Colonic mucosa (tissue), 4 donors: ENCODE results near the gene TLE6. TPM values are rescaled to one million over a fixed set of nuclear protein-coding genes. Genes with fewer than 3 reads are reported as not detected.
"Not testable (repeated sequence)": the region's sequence is repeated elsewhere in the genome, so short reads cannot be mapped to it uniquely, and the experiment has no call there.

Experiments used
- DNase-seq: peaks from one replicate; pipeline ENCODE4 v3.0.0-alpha.2; 2020
- H3K27ac ChIP-seq: fragments of 200-600 bp; one replicate; pipeline ENCODE4 v1.8.0; 2021
- H3K27me3 ChIP-seq: fragments of 200-600 bp; one replicate; pipeline ENCODE4 v1.8.0; 2021
- H3K36me3 ChIP-seq: fragments of 200-600 bp; one replicate; pipeline ENCODE4 v1.8.0; 2021
- H3K4me1 ChIP-seq: fragments of 200-600 bp; one replicate; pipeline ENCODE4 v1.8.0; 2021; ENCODE audit warnings: mild to moderate bottlenecking
- H3K4me3 ChIP-seq: fragments of 200-600 bp; one replicate; pipeline ENCODE4 v1.8.0; 2021
- H3K9ac ChIP-seq, 2 donors: one replicate each; pipeline ENCODE4 v1.7.0; 2013; ENCODE audit warnings: control low read depth in 2 of 2, low read depth in 2 of 2, low read length in 2 of 2
- H3K9me3 ChIP-seq: fragments of 200-600 bp; one replicate; pipeline ENCODE4 v1.8.0; 2021
- CTCF ChIP-seq: fragments of 200-600 bp; IDR thresholded peaks from one replicate; pipeline ENCODE4 v1.8.0; 2022; ENCODE audit warnings: antibody characterized with exemption, mild to moderate bottlenecking
- intact Hi-C: fragments of 100-400 bp; cut with DNase I; formaldehyde crosslinking; loops from one replicate; pipeline ENCODE4 v1.14.1; 2022
- total RNA-seq, 2 donors: library from RNA; stranded (reverse); fragmentation: NEBNext Ultra II Directional in 1 of 2; extraction: Animal tissue kit (Norgen Biotek cat#: 25700) in 1 of 2; gene quantifications; one replicate each; pipeline ENCODE4 v1.2.1, GENCODE V29; 2021
- donor health status: healthy.
- donor health status: DM: no; HTN: no; CAD: no.
- donor health status: DM: no; HTN: no; CAD: no.

Gene TLE6
- total RNA-seq, 2 donors from 2014 or later, result 2.9 to 3.8 TPM

- no peaks in the 10 kb centered on the region for H3K36me3 ChIP-seq
- no peak for TF ChIP-seq CTCF
- H3K27me3 ChIP-seq, result no peaks in the 10 kb centered on the region
- H3K9ac ChIP-seq, result no peak overlapping the region
- intact Hi-C loops, result no loop called here
- H3K4me3 ChIP-seq, result no peak overlapping the region
- no peak overlapping the region for H3K27ac ChIP-seq
- DNase-seq, result no peak
- H3K9me3 ChIP-seq, result no peaks in the 10 kb centered on the region
- no peaks in the 10 kb centered on the region for H3K4me1 ChIP-seq
These were observed 31.6 kb downstream of the TLE6 start for GRCh38 chr19:3008994-3009393.

DNA sequence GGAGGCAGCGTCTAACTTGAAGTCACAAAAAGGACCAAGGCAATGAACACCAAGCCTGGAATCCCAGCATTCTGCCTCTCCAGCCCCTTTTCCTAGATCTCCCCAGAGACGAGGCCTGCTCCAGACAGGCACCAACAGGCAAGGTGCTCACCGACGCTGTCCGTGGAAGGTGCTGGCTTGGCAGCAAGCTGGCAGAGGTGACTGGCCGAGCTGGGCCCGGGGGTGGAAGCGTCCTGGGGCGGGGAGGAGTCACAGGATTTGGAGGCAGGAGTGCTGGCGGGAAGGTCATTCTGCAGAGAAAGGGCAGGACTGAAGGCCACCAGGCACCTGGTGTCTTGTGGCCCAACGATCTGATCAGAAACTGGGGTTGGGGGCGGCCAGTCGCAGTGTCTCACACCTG lies 33.5 kb downstream of the TLE6 start:
- Histone ChIP-seq H3K9me3 (no peaks in the 10 kb centered on the region), H3K36me3 (no peaks in the 10 kb centered on the region), H3K27ac (no peak overlapping the region), H3K9ac (no peak overlapping the region), H3K27me3 (no peaks in the 10 kb centered on the region), H3K4me1 (no peaks in the 10 kb centered on the region), H3K4me3 (no peak overlapping the region)
- no peak for TF ChIP-seq CTCF
- DNase-seq, result no peak
- intact Hi-C loops, result no loop called here

- intact Hi-C loops, H3K4me3 ChIP-seq, H3K27ac ChIP-seq, H3K9ac ChIP-seq, H3K36me3 ChIP-seq, DNase-seq, H3K9me3 ChIP-seq, H3K4me1 ChIP-seq, H3K27me3 ChIP-seq: not testable (repeated sequence)
These were observed 34.7 kb downstream of the TLE6 start for GRCh38 chr19:3012059-3012458.

DNA sequence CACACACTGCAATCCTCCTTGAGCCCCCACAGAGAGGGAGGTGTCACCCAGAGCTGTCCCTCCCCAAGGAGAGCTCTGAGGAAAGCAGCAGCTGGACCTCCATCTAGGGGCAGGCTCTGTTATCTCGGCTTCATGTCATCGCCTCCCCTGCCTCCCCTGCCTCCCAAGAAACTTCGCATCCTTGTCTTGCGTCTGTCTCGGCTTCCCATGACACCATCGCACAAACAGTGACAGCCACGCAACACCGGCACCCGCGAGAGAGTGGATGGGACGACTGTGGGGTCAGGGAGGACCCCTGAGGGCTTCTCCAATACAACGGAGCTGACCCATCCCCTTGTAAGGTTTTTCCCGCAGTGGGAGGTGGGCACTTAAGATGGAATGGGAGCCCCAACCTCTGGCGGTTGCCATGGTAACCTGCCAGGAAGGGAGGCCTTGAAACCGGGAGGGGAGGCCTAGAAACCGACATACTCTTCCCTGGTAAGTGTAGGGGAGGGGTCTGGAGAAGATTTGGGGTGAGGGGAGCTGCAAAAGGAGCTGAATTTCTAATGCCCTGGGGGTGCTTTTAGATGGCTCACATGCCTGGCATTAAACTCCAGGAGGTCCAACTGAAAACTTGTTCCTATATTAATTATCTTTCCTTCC lies 35.4 kb downstream of the TLE6 start:
- no peaks in the 10 kb centered on the region for H3K27me3 ChIP-seq
- DNase-seq, result no peak
- H3K9me3 ChIP-seq, result no peaks in the 10 kb centered on the region
- H3K36me3 ChIP-seq, result no peaks in the 10 kb centered on the region
- H3K27ac ChIP-seq, result no peak overlapping the region
- H3K4me1 ChIP-seq, result no peaks in the 10 kb centered on the region
- intact Hi-C loops, result no loop called here
- H3K9ac ChIP-seq, result no peak overlapping the region
- H3K4me3 ChIP-seq, result no peak overlapping the region
- TF ChIP-seq CTCF, result no peak

GRCh38 chr19:3013263-3013725 lies 35.9 kb downstream of the TLE6 start:
- intact Hi-C loops, result no loop called here
- no peak for DNase-seq
- H3K27ac ChIP-seq, result no peak overlapping the region
- no peak overlapping the region for H3K9ac ChIP-seq
- H3K4me3 ChIP-seq, result no peak overlapping the region
- no peaks in the 10 kb centered on the region for H3K9me3 ChIP-seq
- no peaks in the 10 kb centered on the region for H3K36me3 ChIP-seq
- no peaks in the 10 kb centered on the region for H3K27me3 ChIP-seq
- no peak for TF ChIP-seq CTCF
- H3K4me1 ChIP-seq, result no peaks in the 10 kb centered on the region

- Histone ChIP-seq H3K4me3 (no peak overlapping the region), H3K4me1 (no peaks in the 10 kb centered on the region), H3K36me3 (no peaks in the 10 kb centered on the region), H3K27ac (no peak overlapping the region), H3K27me3 (no peaks in the 10 kb centered on the region), H3K9me3 (no peaks in the 10 kb centered on the region), H3K9ac (no peak overlapping the region)
- DNase-seq, result no peak
- intact Hi-C loops, result no loop called here
- TF ChIP-seq CTCF, result no peak
These were observed 36.8 kb downstream of the TLE6 start for GRCh38 chr19:3014135-3014534.
